HG02610 (cell line): Measurements from ENCODE around the gene TNFRSF4.

Experiments used
- ATAC-seq: cut with Tn5 transposase; IDR thresholded peaks from one replicate; pipeline ENCODE4 v1.9.1; 2021; ENCODE audit warnings: mild to moderate bottlenecking, moderate library complexity; ENCODE audit not compliant: unreplicated experiment

TNFRSF4 gene

GRCh38 chr1:1171161-1171545 lies 42.8 kb downstream of the TNFRSF4 start:
- ATAC-seq, result no peak

- ATAC-seq, result no peak
These were observed 43.5 kb downstream of the TNFRSF4 start for GRCh38 chr1:1170215-1171091.

GRCh38 chr1:1169429-1170214 lies 44.3 kb downstream of the TNFRSF4 start:
- no peak for ATAC-seq

- ATAC-seq, result no peak
These were observed 45.2 kb downstream of the TNFRSF4 start for GRCh38 chr1:1168451-1169411.

GRCh38 chr1:1167841-1168450 lies 46.0 kb downstream of the TNFRSF4 start:
- no peak for ATAC-seq

GRCh38 chr1:1167398-1167821 lies 46.5 kb downstream of the TNFRSF4 start:
- no peak for ATAC-seq

GRCh38 chr1:1166642-1167397 lies 47.1 kb downstream of the TNFRSF4 start:
- ATAC-seq, result no peak

GRCh38 chr1:1165900-1166421 lies 48.0 kb downstream of the TNFRSF4 start:
- no peak for ATAC-seq

GRCh38 chr1:1165485-1165884 lies 48.5 kb downstream of the TNFRSF4 start:
- ATAC-seq, result no peak

- no peak for ATAC-seq
These were observed 49.1 kb downstream of the TNFRSF4 start for GRCh38 chr1:1164701-1165451.

- no peak for ATAC-seq
These were observed 49.6 kb downstream of the TNFRSF4 start for GRCh38 chr1:1164361-1164700.

- ATAC-seq, result no peak
These were observed 50.3 kb downstream of the TNFRSF4 start for GRCh38 chr1:1163538-1164070.

- no peak for ATAC-seq
These were observed 51.1 kb downstream of the TNFRSF4 start for GRCh38 chr1:1162597-1163537.

GRCh38 chr1:1161683-1162079 lies 52.3 kb downstream of the TNFRSF4 start:
- no peak for ATAC-seq
